Measurements from ENCODE around the gene ITGB3. TPM values are rescaled to one million over a fixed set of nuclear protein-coding genes. Genes with fewer than 3 reads are reported as not detected.
A peak's percentile ranks its signal among the peaks of the same experiment; 100 is the strongest.

ITGB3 gene
- total and polyA plus RNA-seq, 9 of the 15 experiments (the other 6 are each of a cell fraction or from before 2014, with no cell fraction given) = 0.08 to 2.6 (median 0.62) TPM; not detected in 1

DNA sequence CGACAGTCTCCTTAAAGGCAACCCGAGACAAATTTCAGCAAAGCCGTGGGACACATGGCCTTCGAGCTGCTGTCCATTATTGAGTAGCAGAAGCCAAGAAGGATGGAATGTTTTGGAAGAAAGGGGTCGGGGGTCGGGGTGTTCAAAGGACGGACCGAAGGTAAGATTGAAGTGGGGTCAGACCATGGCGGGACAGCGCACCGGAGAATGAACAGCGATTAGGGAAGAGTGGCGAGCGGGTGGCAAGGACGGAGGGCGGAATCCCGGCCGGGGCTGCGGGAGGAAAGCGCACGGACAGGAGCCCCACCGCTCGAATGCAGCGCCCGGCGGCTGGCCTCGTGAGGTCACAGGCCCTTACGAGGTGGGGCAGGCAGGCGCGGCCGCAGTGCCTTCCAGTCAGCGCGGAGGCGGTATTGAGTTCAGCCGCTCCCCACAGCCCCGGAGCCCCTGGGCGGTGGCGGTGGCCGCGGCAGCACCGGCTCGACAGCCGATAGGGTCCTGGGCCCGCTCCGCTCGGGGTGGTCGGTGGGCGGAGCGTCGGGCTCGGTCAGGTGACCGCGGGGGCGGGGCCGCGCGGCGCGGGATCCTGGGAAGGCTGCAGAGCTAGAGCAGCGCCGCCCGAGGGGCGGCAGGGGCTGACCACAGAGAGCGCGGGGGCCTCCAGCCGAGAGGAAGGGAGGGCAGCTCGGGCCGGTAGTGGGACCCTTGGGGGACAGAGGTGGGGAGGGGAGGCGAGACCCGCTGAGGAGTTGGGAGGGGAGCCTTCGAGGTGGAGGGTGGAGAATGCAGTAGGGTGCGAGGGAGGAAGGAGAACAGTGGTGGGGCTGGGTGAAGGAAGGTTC lies 70.0 kb downstream of the ITGB3 start, which contains the start of gene EFCAB13 (continued):
- TF ChIP-seq RREB1 (CRISPR knock-in tag; IDR thresholded peaks at IDR 0.05) (no peak), GATA2 (CRISPR knock-in tag; IDR thresholded peaks at IDR 0.05) (no peak), TAF7 (tag; IDR thresholded peaks at IDR 0.05) (peak; percentile 56), CTCF (IDR thresholded peaks at IDR 0.05 in 2 of 3, conservative IDR thresholded peaks at IDR 0.05 in 1 of 3; ENCODE audit: insufficient read depth in 2 of 3, low read depth in 1 of 3, low read length in 3 of 3) (peak; percentile 34 to 36 (median 36); a peak in 3 of 6 replicates), TFAM (CRISPR knock-in tag; conservative IDR thresholded peaks at IDR 0.05) (no peak), BCOR (IDR thresholded peaks at IDR 0.05) (peak; percentile 71; the same call in 1 of the 2 replicates), PML (IDR thresholded peaks at IDR 0.05; ENCODE audit: low read length) (peak; percentile 48; the same call in 1 of the 2 replicates), HDAC2 (IDR thresholded peaks at IDR 0.05) (peak; percentile 79), C11orf30 (IDR thresholded peaks at IDR 0.05; ENCODE audit: low read depth) (no peak), SETDB1 (IDR thresholded peaks at IDR 0.05; ENCODE audit: low read length) (no peak), HNRNPH1 (optimal IDR thresholded peaks at IDR 0.05; ENCODE audit: low read depth, low read length) (no peak), FUS (optimal IDR thresholded peaks at IDR 0.05; ENCODE audit: low read depth, low read length) (peak; percentile 90), TBP (optimal IDR thresholded peaks at IDR 0.05; ENCODE audit: low read depth, low read length) (peak; percentile 89), PHB2 (IDR thresholded peaks at IDR 0.05; ENCODE audit: low read depth) (no peak)
- TF ChIP-seq, protein P1, sequence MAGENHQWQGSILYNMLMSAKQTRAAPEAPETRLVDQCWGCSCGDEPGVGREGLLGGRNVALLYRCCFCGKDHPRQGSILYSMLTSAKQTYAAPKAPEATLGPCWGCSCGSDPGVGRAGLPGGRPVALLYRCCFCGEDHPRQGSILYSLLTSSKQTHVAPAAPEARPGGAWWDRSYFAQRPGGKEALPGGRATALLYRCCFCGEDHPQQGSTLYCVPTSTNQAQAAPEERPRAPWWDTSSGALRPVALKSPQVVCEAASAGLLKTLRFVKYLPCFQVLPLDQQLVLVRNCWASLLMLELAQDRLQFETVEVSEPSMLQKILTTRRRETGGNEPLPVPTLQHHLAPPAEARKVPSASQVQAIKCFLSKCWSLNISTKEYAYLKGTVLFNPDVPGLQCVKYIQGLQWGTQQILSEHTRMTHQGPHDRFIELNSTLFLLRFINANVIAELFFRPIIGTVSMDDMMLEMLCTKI (IDR thresholded peaks at IDR 0.05; ENCODE audit: partially characterized antibody) = no peak
- TF ChIP-seq, protein P2, sequence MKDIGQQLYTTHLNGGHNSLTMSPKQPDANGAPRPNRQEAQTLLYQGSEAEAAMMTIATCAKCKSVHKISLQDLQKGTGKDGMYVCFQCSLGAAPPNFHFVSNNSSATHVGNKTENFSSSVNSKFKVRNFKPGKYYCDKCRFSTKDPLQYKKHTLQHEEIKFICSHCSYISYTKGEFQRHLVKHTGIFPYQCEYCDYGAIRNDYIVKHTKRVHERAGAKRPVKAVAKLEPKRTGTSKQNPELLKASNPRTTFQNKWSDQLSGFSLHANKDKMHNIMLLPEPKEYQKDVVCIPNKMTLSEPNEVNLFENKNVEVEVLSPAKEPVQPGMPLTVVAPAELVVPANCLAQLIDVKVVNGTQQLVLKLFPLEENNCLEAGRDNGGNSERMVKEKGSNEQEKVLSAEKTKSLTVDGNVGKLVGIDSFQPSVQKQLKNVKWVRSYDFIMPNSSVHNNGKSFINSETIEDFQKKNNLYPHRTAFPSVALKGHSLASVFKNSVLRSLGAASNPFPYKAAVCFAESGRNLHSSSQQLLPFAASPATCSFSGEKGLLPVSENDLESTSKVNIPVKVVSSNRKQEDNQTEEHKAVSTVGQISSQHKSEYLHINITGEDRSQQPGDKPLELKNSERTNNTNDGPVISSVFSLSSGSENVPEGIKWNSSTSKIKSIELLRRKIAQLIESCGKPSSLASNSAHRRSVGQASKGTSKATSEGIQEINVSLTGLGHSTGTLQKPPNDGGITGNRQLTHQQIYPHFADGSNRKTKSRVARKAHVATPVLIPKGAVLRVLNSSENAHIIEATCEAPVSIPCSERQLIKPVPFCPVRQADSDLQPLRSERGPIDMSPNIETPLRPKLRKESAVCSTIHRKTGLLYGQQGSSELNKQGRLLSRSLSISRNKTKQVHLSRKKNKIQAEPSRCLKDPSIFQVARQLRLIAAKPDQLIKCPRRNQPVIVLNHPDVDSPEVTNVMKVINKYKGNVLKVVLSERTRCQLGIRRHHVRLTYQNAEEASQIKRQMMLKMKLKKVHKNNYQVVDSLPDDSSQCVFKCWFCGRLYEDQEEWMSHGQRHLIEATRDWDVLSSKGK (CRISPR knock-in tag; IDR thresholded peaks at IDR 0.05) = no peak
